Endometrium (tissue), 2 donors: ENCODE results near the gene DPP7.

Source experiments
- FAIRE-seq: peaks from 2 replicates; lab custom pipeline; 2012; peaks lifted over from hg19 to GRCh38; lab: Jason Lieb, UNC
- donor health status: control.
- donor health status: control.

DPP7 gene

DNA sequence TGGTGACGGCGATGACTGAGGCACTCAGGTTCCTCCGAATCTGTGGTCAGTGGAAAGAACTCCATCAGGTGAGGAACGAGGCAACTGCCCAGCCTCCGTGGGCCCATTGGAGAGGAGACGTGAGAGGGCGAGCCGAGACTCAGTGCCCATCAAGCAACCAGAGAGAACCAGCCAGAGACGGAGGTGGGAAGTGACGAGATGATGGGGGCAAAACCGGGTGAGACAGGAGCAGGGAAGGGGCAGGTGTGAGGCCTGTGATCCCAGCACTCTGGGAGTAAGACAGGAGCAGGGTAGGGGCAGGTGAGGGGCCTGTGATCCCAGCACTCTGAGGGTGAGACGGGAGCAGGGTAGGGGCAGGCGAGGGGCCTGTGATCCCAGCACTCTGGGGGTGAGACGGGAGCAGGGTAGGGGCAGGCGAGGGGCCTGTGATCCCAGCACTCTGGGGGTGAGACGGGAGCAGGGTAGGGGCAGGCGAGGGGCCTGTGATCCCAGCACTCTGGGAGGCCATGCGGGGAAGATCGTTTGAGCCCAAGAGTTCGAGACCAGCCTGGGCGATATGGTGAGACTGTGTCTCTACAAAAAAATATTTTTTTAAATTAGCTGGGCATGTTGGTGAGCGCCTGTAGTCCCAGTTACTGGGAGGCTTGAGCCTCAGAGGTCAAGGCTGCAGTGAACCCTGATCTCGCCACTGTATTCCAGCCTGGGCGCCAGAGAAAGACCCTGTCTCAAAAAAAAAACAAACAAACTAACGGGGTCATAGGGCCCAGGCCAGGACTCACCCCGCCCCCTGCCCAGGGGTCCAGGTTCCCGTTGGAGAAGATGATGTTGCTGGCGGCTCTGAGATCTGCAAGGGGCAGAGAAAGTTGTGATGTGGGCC is 3.4 kb downstream of the DPP7 start:
- no peak for FAIRE-seq

DNA sequence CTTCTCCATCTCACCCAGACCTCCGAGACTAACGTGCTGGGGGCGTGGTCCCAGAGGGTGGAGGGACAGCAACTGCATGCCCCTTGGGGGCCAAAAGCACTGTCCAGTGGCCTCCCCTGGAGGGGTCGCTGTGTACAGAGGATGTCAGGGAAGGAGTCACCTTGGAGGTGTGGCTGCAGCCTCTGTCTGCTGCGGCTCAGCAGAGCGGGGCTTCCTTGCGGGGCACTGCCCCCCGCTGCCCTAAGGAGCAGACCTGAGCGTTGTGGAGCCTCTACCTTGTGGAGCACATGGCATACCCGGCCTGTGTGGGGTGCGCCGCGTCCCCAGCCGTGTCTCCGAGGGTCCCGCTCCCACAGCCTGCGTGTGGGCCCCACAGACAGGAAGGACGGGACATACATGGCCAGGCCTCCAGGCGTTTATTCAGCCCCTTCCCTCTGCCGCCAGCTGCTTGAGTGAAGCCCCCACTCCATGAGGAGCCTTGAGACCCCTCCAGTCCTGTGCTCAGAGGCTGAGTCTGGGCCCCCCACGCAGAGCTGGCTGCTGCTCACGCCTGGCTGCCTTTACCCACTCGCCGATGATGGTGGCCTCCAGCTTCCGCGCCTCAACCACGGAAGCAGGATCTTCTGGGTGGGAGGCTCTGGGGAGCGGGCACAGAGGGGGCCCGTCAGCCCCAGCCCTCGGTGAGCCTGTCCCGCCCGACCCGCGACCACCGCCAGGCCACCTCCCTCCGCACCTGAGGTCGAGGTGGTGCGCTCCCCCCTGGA is 4.2 kb downstream of the DPP7 start:
- no peak for FAIRE-seq

DNA sequence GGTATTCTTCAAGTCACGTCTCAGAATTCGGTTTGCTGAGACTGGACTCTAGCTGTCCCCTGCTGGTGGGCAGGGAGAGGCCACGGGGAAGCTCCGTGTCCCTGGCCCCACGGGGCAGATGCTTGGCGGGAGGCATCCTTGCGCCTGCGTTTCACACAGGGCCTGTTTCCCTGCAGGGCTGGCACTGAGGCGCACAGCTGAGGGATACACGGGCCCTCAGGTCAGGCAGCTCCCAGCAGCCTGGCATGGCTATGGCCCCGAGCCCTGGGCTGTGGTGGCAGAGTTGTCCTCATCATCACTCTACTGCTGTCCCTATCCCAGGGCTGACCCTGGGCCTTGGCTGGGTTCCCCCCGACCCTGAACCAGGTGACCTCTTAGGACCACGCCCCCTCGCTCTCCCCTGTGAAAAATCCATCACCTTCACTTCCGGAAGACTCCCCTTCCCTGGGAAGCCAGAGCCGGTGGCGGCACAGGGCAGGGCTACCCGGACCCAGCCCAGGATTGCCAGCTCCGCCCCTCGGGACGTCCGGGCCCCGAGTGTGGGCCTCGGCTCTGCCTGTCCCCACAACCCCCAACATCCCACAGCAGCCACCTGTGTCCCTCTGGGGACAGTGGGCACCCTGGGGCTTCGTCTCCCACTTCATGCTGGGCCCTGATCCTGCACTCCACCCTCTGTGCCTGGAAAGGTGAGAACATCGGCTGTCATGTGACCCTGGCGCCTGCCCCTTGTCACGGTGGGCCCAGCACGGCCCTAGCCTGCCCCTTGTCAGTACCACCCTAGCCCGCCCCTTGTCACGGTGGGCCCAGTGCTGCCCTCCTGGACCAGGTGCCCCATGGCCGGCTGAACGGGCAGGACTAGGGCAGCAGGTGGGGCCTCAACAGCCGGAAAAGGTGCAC is 5.0 kb downstream of the DPP7 start:
- no peak for FAIRE-seq

DNA sequence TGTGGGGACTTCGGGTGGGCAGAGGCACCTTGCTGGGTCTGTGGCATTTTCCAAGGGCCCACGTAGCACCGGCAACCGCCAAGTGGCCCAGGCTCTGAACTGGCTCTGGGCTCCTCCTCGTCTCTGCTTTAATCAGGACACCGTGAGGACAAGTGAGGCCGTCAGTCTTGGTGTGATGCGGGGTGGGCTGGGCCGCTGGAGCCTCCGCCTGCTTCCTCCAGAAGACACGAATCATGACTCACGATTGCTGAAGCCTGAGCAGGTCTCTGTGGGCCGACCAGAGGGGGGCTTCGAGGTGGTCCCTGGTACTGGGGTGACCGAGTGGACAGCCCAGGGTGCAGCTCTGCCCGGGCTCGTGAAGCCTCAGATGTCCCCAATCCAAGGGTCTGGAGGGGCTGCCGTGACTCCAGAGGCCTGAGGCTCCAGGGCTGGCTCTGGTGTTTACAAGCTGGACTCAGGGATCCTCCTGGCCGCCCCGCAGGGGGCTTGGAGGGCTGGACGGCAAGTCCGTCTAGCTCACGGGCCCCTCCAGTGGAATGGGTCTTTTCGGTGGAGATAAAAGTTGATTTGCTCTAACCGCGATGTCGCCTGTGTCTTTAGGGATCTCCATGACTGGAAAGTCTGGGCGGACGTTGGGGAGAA is 5.8 kb downstream of the DPP7 start:
- FAIRE-seq = no peak

DNA sequence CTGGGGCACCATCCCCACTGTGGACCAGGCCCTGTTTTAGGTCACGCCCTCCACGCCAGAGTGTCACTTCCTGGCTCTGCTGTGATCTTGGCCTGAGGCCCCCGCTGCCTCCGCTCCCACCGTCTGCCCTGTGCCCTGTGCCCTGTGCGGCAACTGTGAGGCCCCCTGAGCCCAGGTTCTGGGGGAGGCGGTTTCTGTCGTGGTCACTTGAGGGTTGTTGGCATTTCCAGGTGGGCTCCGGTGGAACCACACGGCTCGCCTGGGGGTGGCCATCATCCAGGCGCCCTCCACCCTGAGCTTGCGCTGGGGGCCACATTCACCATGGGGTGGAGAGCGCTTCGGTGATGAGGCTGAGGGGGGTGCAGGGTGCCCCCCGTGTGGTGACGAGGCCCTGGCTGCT is 6.6 kb downstream of the DPP7 start:
- FAIRE-seq = no peak

DNA sequence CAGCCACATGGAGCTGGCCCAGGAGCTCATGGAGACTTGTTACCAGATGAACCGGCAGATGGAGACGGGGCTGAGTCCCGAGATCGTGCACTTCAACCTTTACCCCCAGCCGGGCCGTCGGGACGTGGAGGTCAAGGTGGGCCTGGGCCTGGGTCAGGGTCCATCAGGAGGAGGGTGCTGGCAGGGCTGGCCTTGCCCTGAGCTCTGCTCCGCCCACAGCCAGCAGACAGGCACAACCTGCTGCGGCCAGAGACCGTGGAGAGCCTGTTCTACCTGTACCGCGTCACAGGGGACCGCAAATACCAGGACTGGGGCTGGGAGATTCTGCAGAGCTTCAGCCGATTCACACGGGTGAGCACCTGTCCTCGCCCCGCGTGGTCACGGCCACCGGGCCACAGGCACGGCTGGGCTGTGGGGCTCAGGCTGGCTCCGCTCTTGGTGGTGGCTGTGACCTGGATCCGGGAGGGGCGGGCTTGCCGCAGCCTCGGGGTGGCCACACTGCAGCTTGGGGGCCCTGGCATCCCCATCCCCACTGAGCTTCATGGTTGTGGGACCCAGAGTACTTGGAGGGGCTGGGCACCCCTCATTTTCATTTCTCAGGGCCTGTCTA is 7.1 kb downstream of the DPP7 start:
- FAIRE-seq = no peak

DNA sequence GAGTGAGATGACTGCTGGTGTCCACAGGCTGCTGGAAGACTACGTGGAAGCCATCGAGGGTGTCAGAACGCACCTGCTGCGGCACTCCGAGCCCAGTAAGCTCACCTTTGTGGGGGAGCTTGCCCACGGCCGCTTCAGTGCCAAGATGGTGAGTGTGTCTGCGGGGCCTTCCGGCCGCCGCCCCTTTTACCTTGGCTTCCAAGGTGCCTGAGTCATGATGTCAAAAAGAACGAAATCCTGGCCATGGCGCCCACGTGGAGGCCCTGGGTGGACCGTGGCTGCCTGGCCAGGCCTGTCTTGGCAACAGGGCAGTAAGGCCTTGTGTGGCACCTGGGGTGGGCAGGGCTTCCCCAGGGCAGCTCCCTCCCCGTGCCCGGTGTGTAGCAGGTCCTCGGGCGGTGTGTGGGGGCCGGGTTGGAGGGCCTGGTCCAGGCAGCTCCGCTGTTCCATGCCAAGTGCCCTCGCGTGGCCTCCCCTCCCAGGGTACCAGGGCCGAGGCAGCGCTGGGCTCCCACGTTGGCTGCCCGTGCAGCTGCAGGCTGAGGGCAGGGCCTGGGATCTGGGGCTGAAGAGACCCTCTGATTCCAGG is 7.8 kb downstream of the DPP7 start:
- FAIRE-seq = no peak

DNA sequence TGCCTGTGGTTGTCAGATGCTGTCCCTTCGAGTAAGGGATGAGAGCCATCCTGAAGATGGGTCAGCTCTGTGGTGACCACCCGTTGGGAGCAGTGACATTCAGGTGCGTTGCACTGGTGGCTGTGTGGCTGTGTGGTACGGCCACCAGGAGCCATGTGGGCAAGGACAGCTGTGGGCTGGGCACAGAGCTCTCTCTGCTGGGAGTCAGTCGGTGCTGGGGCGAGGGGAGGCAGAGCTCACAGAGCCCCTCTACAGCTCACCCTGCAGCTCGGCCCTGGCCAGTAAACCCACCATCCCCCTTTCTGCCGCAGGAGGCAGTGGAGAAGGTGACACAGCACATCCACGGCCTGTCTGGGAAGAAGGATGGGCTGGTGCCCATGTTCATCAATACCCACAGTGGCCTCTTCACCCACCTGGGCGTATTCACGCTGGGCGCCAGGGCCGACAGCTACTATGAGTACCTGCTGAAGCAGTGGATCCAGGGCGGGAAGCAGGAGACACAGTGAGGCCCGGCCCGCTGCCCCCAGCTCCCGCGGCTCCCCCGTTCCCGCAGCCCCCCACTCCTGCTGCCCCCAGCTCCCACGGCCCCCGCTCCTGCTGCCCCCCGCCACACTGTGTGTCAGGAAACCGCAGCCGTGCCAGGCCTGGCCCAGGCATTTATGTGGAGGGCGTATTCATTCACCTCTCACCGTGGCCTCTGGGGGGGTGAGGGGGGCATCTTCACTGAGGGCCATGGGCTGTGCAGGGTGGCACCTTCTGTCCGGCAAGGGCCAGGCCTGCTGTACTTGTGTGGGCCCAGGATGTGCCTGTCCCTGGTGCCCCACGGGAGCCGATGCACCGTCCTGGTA is 8.5 kb downstream of the DPP7 start:
- FAIRE-seq = no peak

DNA sequence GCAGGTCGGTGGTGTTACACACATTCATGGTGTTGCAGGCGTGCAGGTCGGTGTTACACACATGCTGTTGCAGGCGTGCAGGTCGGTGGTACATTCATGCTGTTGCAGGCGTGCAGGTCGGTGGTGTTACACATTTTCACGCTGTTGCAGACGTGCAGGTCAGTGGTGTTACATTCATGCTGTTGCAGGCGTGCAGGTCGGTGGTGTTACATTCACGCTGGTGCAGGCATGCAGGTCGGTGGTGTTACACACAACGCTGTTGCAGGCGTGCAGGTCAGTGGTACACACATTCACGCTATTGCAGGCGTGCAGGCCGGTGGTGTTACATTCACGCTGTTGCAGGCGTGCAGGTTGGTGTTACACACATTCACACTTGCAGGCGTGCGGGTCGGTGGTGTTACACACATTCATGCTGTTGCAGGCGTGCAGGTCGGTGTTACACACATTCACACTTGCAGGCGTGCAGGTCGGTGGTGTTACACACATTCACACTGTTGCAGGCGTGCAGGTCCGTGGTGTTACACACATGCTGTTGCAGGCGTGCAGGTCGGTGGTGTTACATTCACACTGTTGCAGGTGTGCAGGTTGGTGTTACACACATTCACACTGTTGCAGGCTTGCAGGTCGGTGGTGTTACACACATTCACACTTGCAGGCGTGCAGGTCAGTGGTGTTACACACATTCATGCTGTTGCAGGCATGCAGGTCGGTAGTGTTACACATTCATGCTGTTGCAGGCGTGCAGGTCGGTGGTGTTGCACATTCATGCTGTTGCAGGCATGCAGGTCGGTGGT is 11.1 kb downstream of the DPP7 start:
- FAIRE-seq = no peak

DNA sequence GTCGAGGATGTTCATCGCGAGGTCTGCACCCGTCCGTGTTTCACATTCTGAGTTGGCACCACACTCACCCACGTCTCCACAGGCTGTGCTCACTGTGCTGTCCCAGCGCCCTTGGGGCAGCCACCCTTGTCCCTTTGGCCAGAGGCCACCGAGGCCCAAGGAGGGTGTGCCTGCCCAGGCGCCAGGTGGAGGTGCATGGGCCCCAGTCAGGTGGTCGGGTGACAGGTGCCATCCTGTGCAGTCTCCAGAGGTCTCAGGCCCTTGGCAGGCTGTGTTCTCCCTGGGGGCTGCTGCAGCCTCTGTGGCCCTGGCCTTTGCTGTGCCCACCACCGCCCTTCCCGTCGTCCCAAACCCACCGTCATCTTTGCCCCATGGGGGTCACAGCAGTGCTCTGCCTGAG is 15.3 kb downstream of the DPP7 start:
- FAIRE-seq = no peak

DNA sequence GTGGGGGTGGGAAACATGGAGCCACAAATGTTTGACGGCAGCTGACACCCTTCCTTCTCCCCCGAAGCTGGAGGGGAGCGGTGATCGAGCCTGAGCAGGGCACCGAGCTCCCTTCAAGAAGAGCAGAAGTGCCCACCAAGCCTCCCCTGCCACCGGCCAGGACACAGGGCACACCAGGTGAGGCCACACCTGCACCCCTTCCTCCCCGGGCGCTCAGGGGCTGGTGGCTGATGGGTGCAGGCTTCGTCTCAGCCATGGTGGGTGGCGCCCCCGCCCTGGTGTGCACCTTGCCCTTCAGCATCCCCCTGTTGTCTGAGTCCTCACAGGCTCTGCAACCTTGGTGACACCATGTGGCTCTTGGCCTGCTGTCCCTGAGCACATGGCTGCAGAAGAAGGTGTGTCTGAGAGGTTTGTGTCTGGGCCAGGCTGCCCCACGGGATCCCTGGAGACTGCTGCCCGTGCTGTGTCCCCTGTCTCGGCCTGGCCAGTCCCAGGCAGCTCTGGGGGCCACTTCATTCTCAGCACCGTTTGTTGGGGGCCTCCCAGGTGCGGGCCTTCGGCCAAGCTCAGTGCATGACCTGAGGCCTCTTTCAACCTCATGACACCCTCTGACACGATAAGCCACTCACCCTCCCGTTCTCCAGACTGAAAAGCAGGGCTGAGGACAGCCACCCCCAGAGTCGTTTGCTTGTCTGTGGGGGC is 16.6 kb downstream of the DPP7 start:
- no peak for FAIRE-seq

DNA sequence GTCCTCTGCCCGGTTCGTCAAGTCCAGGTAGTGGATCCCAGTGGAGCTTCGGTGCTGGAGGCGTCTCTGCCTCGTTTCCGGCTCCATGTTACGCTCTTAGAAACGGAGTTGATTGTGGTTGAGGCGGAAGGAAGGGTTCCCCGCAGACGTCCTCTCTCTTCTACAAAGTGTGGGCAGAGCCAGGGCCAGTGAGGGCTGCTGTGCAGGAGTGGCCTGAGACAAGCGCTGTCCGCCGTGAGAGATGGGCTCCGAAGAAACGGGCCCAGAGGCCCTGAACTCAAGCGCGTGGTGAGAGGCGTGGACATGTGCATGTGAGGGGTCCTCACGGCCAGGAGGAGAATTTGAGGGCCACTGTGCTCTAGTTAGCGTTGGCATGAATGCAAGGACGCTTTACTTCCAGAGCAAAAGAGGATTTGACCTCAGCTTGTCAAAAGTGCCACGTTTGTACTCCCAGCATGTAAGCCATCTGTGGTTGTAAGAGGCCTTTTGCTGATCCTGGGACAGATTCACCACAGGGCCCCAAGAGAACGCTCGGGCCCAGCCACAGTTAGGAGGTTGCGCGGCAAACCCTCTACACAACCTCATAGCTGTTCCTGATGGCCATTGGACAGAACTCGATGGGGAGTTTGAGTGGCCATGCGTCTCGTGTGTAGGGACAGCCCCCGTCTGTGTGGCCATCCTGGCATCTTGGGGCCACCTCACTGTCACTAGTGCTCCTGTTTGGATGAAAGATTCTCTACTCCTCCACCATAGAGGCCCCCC is 17.6 kb downstream of the DPP7 start:
- FAIRE-seq = no peak

DNA sequence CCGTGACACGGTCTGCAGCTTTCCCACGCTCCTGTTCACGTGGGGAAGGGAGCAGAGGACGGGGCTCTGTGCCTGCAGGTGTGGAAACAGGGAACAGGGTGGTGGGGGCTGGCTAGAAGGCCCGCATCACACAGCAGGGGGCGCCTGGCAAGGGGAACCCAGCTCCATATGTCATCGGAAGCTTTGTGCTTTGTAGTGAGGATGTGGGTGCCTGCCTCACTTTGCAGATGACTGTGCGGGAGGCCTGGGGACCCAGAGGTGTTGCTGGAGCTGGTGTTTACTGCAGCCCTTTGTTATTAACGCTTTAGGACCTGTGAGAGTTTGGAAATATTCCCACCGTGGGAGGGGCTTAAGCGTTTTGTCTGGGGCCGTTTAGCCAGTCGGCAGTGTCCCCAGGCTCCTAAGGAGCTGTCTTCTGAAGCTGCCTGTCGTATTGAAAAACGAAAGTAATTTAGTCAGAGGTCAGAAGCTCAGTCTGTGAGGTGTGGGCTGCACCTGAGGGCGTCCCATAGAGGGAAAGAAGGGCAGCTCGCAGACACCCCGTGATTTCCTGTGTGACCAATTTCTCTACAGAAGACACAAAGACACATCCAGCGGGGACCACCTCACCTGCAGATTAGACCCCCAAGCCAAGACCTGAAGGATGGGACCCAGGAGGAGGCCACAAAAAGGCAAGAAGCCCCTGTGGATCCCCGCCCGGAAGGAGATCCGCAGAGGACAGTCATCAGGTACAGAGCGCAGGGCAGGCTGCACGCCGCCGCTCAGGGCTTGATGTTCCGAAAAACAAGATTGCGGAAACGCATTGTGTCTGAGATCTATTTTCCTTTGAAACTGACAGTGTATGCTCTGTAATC is 18.6 kb downstream of the DPP7 start:
- no peak for FAIRE-seq

DNA sequence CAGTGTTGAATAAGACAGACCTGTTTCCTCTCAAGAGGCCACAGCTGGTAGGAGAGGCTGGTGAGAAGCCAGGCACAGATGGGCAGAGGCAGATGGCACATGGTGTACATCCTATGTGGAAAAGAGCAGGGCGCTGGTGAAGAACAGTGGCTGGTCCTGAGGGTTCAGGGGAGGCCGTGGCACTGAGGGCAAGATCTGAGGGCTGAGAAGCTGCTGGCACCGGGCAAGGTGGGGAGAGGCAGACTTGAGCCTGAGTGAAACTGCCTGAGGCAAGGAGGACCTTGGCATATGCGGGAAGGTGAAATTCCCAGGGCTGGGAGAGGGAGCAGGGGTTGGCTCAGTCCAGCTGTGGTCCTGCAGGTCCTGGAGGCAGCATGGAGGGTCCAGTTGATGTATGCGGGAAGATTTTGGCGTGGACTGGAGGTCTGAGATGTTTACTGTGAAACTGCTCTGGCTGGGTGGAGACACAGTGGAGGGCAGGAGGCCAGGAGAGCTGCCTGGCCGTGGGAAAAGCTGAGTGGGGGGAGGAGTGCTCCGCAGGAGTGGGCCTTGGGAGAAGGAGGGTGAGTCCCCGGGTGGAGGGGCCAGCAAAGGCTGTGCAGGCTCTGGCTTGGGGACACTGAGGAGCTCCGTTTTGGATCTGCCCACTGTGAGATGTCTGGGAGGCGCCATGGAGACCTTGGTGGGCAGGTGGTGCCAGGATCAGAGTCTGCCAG is 25.1 kb downstream of the DPP7 start:
- FAIRE-seq = no peak

DNA sequence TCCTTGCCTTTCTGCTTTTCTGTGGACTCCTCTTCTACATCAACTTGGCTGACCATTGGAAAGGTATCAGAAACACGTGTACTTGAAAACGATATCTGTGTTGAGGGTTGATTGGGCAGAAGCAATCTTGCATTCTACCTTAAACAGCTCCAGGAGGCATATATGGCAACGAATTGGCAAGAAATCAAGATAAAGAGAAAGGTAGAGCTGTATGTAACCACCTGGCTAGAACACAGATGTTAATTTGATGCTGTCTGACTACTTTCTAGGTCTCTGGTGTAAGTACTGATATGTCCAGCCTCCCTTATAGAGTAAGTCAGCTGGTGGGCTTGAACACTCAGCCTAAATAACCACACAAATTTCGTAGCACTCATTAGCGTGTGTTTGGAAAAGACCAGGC is 26.4 kb downstream of the DPP7 start:
- FAIRE-seq = no peak

DNA sequence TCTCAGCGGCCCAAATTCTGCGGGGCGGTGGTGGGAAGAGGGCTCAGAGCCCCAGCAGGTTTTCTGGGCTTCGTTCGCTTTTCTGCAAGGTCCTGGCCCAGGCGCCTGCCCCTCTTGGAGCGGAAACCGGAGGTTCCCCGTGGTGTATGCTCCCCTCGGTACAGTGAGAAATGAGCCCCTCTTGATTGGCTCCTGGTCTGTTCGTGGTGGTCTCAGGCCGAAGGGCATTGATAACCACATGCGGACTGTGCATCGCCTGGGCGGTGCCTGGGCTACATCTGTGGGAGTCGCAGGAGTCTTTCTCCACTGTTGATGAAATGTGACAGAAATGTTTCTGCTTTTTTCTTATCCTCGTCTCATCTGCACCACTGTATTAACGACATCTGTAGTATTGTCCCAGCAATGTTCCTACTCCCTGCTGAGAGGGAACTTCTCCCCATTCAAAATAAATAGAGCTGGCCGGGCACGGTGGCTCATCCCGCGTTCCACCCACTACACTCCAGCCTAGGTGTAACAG is 27.1 kb downstream of the DPP7 start:
- FAIRE-seq = no peak
